ENCODE results near the gene KLRF2. TPM values are rescaled to one million over a fixed set of nuclear protein-coding genes. Genes with fewer than 3 reads are reported as not detected.
"Not testable (repeated sequence)": the region's sequence is repeated elsewhere in the genome, so short reads cannot be mapped to it uniquely, and the experiment has no call there.

The KLRF2 gene
- polyA plus RNA-seq, 1 donor = 1.2 TPM

DNA sequence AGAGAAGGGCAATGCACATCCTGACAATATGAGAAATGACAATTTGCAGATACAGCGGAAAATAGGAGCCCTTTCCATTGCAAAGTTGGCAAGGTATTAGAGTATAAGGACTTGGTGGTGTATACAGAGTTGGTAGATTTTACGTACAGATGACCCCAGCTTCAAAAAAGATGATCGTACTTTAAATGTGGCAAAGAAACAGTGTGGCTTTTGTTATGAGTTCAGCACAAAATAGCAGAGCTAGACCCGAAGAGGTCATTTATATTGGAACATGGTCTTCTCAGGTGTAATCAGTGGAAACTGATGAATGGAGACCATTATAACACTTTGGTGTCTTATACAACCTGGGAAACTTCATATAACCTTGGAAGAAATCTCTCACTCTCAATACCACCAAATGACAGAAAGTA lies 14.4 kb upstream of the KLRF2 start:
- Histone ChIP-seq H3K4me1 (ENCODE audit: control insufficient read depth, insufficient read depth, low read length) (no peaks in the 10 kb centered on the region), H3K27me3 (ENCODE audit: control insufficient read depth, insufficient read depth, low read length) (no peaks in the 10 kb centered on the region), H3K9me3 (ENCODE audit: control insufficient read depth, low read depth, low read length) (no peaks in the 10 kb centered on the region), H3K4me3 (ENCODE audit: low read length) (no peak overlapping the region), H3K27ac (ENCODE audit: low read length) (no peak overlapping the region), H3K36me3 (ENCODE audit: control insufficient read depth, insufficient read depth, low read length) (no peaks in the 10 kb centered on the region)
- WGBS (ENCODE audit: insufficient coverage, low lambda C conversion rate) = no CpG with 5 or more reads among the region's 4 CpGs
- DNase-seq = no peak

DNA sequence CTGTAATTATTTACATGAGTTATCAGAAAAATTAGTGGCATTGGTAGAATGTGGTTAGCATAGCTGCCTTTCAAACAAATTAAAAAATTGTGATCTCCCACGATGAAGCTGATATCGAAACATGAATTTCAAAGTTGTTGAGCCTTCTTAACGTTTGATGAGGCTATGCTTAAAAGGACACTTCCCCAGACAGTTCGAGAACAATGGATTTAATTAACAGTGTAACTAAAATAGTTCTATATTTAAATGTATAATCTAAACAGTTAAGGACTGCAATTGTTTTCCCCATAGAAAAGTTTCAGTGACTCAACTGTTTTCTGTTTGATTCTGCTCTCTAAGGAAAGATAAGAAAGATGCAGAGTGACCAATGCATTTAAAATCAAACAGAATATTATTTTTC lies 13.8 kb upstream of the KLRF2 start:
- H3K4me3 ChIP-seq (ENCODE audit: low read length) = peak overlapping the region; percentile 10
- no peak overlapping the region for H3K27ac ChIP-seq (ENCODE audit: low read length)
- no peaks in the 10 kb centered on the region for H3K27me3 ChIP-seq (ENCODE audit: control insufficient read depth, insufficient read depth, low read length)
- WGBS (ENCODE audit: insufficient coverage, low lambda C conversion rate) = 68% methylated on average over 3 of the region's 4 CpGs
- no peaks in the 10 kb centered on the region for H3K36me3 ChIP-seq (ENCODE audit: control insufficient read depth, insufficient read depth, low read length)
- no peak for DNase-seq
- no peaks in the 10 kb centered on the region for H3K9me3 ChIP-seq (ENCODE audit: control insufficient read depth, low read depth, low read length)
- no peaks in the 10 kb centered on the region for H3K4me1 ChIP-seq (ENCODE audit: control insufficient read depth, insufficient read depth, low read length)

DNA sequence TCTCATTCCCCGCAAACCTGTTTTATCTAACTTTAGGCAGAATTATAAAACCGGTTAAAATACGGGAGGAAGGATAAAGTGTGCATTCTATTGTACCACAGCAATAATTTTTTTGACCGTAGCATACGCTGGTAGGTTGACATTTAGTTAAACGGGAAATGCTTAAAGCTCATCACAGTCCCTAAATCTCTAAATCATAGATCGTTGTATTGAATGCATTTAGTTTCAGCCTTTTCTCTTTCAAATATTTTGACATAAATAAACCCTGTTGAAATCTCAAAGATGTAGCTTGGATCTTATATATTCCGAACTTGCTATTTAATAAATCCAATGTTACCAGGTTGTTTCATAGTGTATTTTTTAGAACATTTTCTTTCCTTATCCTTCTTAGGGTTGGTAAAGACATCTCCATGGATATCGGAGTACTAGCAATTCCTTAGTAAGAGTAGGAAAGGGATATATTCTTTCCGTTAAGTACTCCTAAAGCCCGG lies 12.9 kb upstream of the KLRF2 start:
- H3K36me3 ChIP-seq (ENCODE audit: control insufficient read depth, insufficient read depth, low read length) = no peaks in the 10 kb centered on the region
- no peak for DNase-seq
- H3K4me1 ChIP-seq (ENCODE audit: control insufficient read depth, insufficient read depth, low read length) = no peaks in the 10 kb centered on the region
- H3K27me3 ChIP-seq (ENCODE audit: control insufficient read depth, insufficient read depth, low read length) = no peaks in the 10 kb centered on the region
- peak overlapping the region; percentile 34 for H3K4me3 ChIP-seq (ENCODE audit: low read length)
- H3K9me3 ChIP-seq (ENCODE audit: control insufficient read depth, low read depth, low read length) = no peaks in the 10 kb centered on the region
- H3K27ac ChIP-seq (ENCODE audit: low read length) = peak overlapping the region; percentile 38
- 85% methylated on average over 2 of the region's 11 CpGs for WGBS (ENCODE audit: insufficient coverage, low lambda C conversion rate)

DNA sequence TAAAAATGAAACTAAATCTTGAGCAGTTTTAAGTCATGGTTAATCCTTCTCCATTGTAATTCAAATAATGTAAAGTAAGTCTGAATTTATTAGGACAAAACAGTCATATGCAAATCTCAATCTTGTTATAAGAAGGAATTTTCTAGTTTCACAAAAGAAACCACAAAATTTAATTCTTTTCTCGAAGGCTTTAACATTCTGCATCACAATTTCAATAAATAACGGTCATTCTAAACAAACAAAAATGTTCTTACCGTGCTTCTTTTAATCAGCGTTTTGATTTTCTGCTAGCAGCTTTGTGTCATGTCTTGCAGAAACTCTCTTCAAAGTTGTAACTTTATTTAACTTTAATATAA lies 12.4 kb upstream of the KLRF2 start:
- H3K4me3 ChIP-seq (ENCODE audit: low read length) = peak overlapping the region; percentile 34
- no peaks in the 10 kb centered on the region for H3K36me3 ChIP-seq (ENCODE audit: control insufficient read depth, insufficient read depth, low read length)
- WGBS (ENCODE audit: insufficient coverage, low lambda C conversion rate) = 84% methylated on average over 4 of the region's 4 CpGs
- DNase-seq = no peak
- H3K27ac ChIP-seq (ENCODE audit: low read length) = peak overlapping the region; percentile 38
- H3K27me3 ChIP-seq (ENCODE audit: control insufficient read depth, insufficient read depth, low read length) = no peaks in the 10 kb centered on the region
- H3K4me1 ChIP-seq (ENCODE audit: control insufficient read depth, insufficient read depth, low read length) = no peaks in the 10 kb centered on the region
- no peaks in the 10 kb centered on the region for H3K9me3 ChIP-seq (ENCODE audit: control insufficient read depth, low read depth, low read length)

DNA sequence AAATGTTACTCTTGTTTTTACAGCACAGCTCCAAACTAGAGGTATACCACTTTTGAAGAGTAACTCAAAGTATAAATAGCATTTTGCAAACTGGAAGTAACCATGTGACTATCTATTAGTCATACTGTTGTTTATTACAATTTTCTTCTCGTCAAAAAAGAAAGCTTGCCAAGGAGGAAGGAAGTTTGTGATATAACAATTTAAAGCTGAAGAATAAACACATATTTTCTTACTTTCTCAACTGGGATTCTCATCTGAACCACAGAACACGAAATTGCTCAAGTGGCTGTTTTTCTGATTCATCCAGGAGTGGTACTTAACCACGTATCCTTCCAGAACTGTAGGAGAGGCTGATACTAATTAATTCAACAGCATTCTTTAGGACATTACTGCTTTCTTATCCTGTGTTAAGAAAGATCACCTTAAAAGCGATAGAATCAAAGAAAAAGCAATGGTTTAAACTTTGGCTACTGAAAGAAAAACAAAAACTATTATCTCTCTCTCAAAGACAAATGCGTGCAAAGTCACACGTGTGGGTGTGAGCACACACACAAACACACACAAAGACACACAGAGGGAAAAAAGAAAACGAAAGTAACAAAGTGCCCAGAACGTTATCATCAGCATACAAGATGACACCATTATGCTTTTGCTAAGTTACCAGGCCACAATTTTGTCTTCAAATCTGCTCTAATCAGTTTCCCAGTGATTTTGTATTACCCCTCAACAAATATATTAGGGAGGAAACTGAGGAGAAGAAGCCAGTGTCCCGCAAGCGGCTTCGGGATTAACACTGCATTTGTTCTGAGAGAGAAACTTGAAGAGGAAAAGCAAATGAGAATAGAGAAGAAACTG lies 11.8 kb upstream of the KLRF2 start, which contains the start of gene CLEC2B:
TSS of gene CLEC2B (minus strand) at position 48 of the 855 bp plus-strand sequence.
- no peaks in the 10 kb centered on the region for H3K4me1 ChIP-seq (ENCODE audit: control insufficient read depth, insufficient read depth, low read length)
- WGBS (ENCODE audit: insufficient coverage, low lambda C conversion rate) = 40% methylated on average over 4 of the region's 11 CpGs
- peak; percentile 27 to 67 for DNase-seq
- no peaks in the 10 kb centered on the region for H3K9me3 ChIP-seq (ENCODE audit: control insufficient read depth, low read depth, low read length)
- H3K27ac ChIP-seq (ENCODE audit: low read length) = peak within 1 kb of the TSS; percentile 38
- H3K27me3 ChIP-seq (ENCODE audit: control insufficient read depth, insufficient read depth, low read length) = no peaks in the 10 kb centered on the region
- H3K36me3 ChIP-seq (ENCODE audit: control insufficient read depth, insufficient read depth, low read length) = no peaks in the 10 kb centered on the region
- H3K4me3 ChIP-seq (ENCODE audit: low read length) = peak within 1 kb of the TSS; percentile 34

GRCh38 chr12:9870286-9870866 lies 10.9 kb upstream of the KLRF2 start:
- H3K27me3 ChIP-seq (ENCODE audit: control insufficient read depth, insufficient read depth, low read length) = no peaks in the 10 kb centered on the region
- no peak overlapping the region for H3K4me3 ChIP-seq (ENCODE audit: low read length)
- H3K36me3 ChIP-seq (ENCODE audit: control insufficient read depth, insufficient read depth, low read length) = no peaks in the 10 kb centered on the region
- DNase-seq = no peak
- no peaks in the 10 kb centered on the region for H3K4me1 ChIP-seq (ENCODE audit: control insufficient read depth, insufficient read depth, low read length)
- H3K27ac ChIP-seq (ENCODE audit: low read length) = peak overlapping the region; percentile 38
- no peaks in the 10 kb centered on the region for H3K9me3 ChIP-seq (ENCODE audit: control insufficient read depth, low read depth, low read length)
- WGBS (ENCODE audit: insufficient coverage, low lambda C conversion rate) = 86% methylated on average over 2 of the region's 2 CpGs

DNA sequence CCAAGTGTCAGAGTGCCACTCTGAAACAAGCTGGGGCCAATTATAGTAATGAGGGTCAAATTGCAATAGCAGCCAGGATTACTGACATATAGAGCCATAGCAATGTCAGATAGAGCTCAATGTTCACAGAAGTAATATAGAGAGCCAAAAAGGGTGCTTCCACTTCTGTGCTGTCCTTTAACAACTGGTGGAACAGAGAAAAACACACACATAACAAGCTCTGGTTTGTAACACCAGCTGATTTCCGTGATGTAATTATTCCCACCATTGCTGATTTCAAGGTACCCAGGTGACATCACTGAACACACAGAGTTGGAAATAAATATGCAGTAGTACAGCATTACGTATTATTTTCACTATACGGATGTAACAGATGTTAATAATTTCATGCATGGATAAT lies 9.1 kb upstream of the KLRF2 start:
- WGBS (ENCODE audit: insufficient coverage, low lambda C conversion rate) = 93% methylated on average over 2 of the region's 3 CpGs
- Histone ChIP-seq H3K9me3 (ENCODE audit: control insufficient read depth, low read depth, low read length) (no peaks in the 10 kb centered on the region), H3K4me1 (ENCODE audit: control insufficient read depth, insufficient read depth, low read length) (no peaks in the 10 kb centered on the region), H3K36me3 (ENCODE audit: control insufficient read depth, insufficient read depth, low read length) (no peaks in the 10 kb centered on the region), H3K4me3 (ENCODE audit: low read length) (no peak overlapping the region), H3K27ac (ENCODE audit: low read length) (no peak overlapping the region), H3K27me3 (ENCODE audit: control insufficient read depth, insufficient read depth, low read length) (no peaks in the 10 kb centered on the region)
- DNase-seq = no peak

DNA sequence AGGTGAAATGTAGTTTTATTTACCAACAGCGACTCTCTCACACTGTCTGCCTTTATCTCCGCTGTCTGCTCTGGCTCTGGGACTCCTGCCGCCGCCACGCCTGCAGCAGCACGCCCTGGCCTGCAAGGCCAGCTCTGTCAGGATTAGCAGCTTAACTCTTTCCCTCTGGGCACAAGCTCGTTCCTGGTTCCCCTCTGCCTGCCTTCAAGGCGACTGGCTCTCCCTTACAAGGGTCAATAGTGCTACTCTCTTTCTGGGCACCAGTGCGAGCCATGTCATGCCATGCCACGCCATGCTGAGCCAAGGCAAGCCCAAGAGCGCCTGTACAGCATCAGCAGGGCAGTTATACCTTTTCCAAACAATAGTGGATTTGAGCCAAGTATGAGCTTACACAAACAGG lies 8.5 kb upstream of the KLRF2 start:
- DNase-seq = no peak
- Histone ChIP-seq H3K27me3 (ENCODE audit: control insufficient read depth, insufficient read depth, low read length) (no peaks in the 10 kb centered on the region), H3K36me3 (ENCODE audit: control insufficient read depth, insufficient read depth, low read length) (no peaks in the 10 kb centered on the region), H3K4me3 (ENCODE audit: low read length) (no peak overlapping the region), H3K4me1 (ENCODE audit: control insufficient read depth, insufficient read depth, low read length) (no peaks in the 10 kb centered on the region), H3K27ac (ENCODE audit: low read length) (no peak overlapping the region), H3K9me3 (ENCODE audit: control insufficient read depth, low read depth, low read length) (no peaks in the 10 kb centered on the region)
- WGBS (ENCODE audit: insufficient coverage, low lambda C conversion rate) = no CpG with 5 or more reads among the region's 11 CpGs

DNA sequence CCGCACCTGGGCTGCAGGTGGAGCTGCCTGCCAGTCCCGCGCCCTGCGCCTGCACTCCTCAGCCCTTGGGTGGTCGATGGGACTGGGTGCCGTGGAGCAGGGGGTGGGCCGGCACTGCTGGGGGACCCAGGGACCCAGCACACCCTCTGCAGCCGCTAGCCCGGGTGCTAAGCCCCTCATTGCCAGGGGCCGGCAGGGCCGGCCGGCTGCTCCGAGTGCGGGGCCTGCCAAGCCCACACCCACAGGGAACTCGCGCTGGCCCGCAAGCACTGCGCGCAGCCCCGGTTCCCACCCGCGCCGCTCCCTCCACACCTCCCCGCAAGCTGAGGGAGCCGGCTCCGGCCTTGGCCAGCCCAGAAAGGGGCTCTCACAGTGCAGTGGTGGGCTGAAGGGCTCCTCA lies 5.2 kb upstream of the KLRF2 start:
- not testable (repeated sequence) for H3K9me3 ChIP-seq (ENCODE audit: control insufficient read depth, low read depth, low read length); H3K27me3 ChIP-seq (ENCODE audit: control insufficient read depth, insufficient read depth, low read length); DNase-seq; H3K27ac ChIP-seq (ENCODE audit: low read length); H3K36me3 ChIP-seq (ENCODE audit: control insufficient read depth, insufficient read depth, low read length); H3K4me3 ChIP-seq (ENCODE audit: low read length); H3K4me1 ChIP-seq (ENCODE audit: control insufficient read depth, insufficient read depth, low read length)
- WGBS (ENCODE audit: insufficient coverage, low lambda C conversion rate) = no CpG with 5 or more reads among the region's 26 CpGs

GRCh38 chr12:9880532-9881078 lies 684 bp upstream of the KLRF2 start:
- Histone ChIP-seq H3K4me1 (ENCODE audit: control insufficient read depth, insufficient read depth, low read length) (no peaks in the 10 kb centered on the region), H3K27me3 (ENCODE audit: control insufficient read depth, insufficient read depth, low read length) (no peaks in the 10 kb centered on the region), H3K27ac (ENCODE audit: low read length) (no peak overlapping the region), H3K9me3 (ENCODE audit: control insufficient read depth, low read depth, low read length) (no peaks in the 10 kb centered on the region), H3K4me3 (ENCODE audit: low read length) (no peak overlapping the region), H3K36me3 (ENCODE audit: control insufficient read depth, insufficient read depth, low read length) (no peaks in the 10 kb centered on the region)
- 81% methylated on average over 2 of the region's 4 CpGs for WGBS (ENCODE audit: insufficient coverage, low lambda C conversion rate)
- DNase-seq = no peak

All from large intestine (tissue), 3 donors.